SJSA1 (cell line): ENCODE data around the gene PEDS1. TPM values are rescaled to one million over a fixed set of nuclear protein-coding genes. Genes with fewer than 3 reads are reported as not detected.
"Not testable (repeated sequence)": the region's sequence is repeated elsewhere in the genome, so short reads cannot be mapped to it uniquely, and the experiment has no call there.

ENCODE experiments used
- DNase-seq, 2 experiments: peaks; one replicate each; pipeline ENCODE4 v3.0.0-alpha.2; 2015 to 2020; ENCODE audit warnings: low spot score in 2 of 2, low read depth in 1 of 2
- H3K27ac ChIP-seq: fragments of 250-450 bp; sonication (Bioruptor Pico); 2 replicates; pipeline ENCODE4 v1.5.1; 2020; ENCODE audit warnings: mild to moderate bottlenecking, moderate library complexity
- H3K27me3 ChIP-seq: fragments of 250-450 bp; sonication (Bioruptor Pico); replicated peaks from 2 replicates; pipeline ENCODE4 v1.5.1; 2020; ENCODE audit warnings: mild to moderate bottlenecking, moderate library complexity
- H3K36me3 ChIP-seq: fragments of 250-450 bp; sonication (Bioruptor Pico); 2 replicates; pipeline ENCODE4 v1.5.1; 2020; ENCODE audit warnings: mild to moderate bottlenecking
- H3K4me1 ChIP-seq: fragments of 250-450 bp; sonication (Bioruptor Pico); replicated peaks from 2 replicates; pipeline ENCODE4 v1.6.1; 2021; ENCODE audit warnings: mild to moderate bottlenecking
- H3K4me3 ChIP-seq: fragments of 250-450 bp; sonication (Bioruptor Pico); 2 replicates; pipeline ENCODE4 v1.5.1; 2020; ENCODE audit warnings: mild to moderate bottlenecking
- H3K9me3 ChIP-seq: fragments of 250-450 bp; sonication (Bioruptor Pico); replicated peaks from 2 replicates; pipeline ENCODE4 v1.5.1; 2020; ENCODE audit warnings: mild to moderate bottlenecking
- total RNA-seq: library from RNA; depleted of rRNA; stranded (reverse); fragments of >200 nt; shearing (Covaris generic); gene quantifications from 2 replicates; pipeline ENCODE4 v1.2.3, GENCODE V29; 2014; rRNA removed

PEDS1 gene
- total RNA-seq, result 24.8 and 43.5 TPM in 2 replicates

GRCh38 chr20:50153500-50154377 lies at the start of gene PEDS1:
Gene PEDS1, minus strand, starts transcription at chr20:50153723. Its CDS starts 86 bp downstream, at chr20:50153637.
- Histone ChIP-seq H3K9me3 (no peaks in the 10 kb centered on the region), H3K36me3 (peaks cover 39% of the 10 kb centered on the region), H3K4me1 (peaks cover 34% of the 10 kb centered on the region), H3K27me3 (no peaks in the 10 kb centered on the region), H3K4me3 (peak within 1 kb of the TSS; percentile 98), H3K27ac (peak within 1 kb of the TSS; percentile 69)
- peak; percentile 73 to 89 for DNase-seq

GRCh38 chr20:50202677-50203076 lies 49.2 kb upstream of the PEDS1 start:
- Histone ChIP-seq H3K4me3 (no peak overlapping the region), H3K4me1 (no peaks in the 10 kb centered on the region), H3K27me3 (no peaks in the 10 kb centered on the region), H3K9me3 (no peaks in the 10 kb centered on the region), H3K27ac (no peak overlapping the region), H3K36me3 (no peaks in the 10 kb centered on the region)
- DNase-seq, result no peak

GRCh38 chr20:50201710-50202109 lies 48.2 kb upstream of the PEDS1 start:
- H3K36me3 ChIP-seq, H3K27ac ChIP-seq, DNase-seq, H3K27me3 ChIP-seq, H3K4me3 ChIP-seq, H3K9me3 ChIP-seq, H3K4me1 ChIP-seq: not testable (repeated sequence)

GRCh38 chr20:50200482-50201104 lies 47.1 kb upstream of the PEDS1 start:
- no peaks in the 10 kb centered on the region for H3K4me1 ChIP-seq
- H3K4me3 ChIP-seq, result no peak overlapping the region
- no peak overlapping the region for H3K27ac ChIP-seq
- H3K9me3 ChIP-seq, result no peaks in the 10 kb centered on the region
- no peaks in the 10 kb centered on the region for H3K27me3 ChIP-seq
- no peaks in the 10 kb centered on the region; the same call in 1 of the 2 replicates for H3K36me3 ChIP-seq
- DNase-seq, result no peak

GRCh38 chr20:50199703-50200102 lies 46.2 kb upstream of the PEDS1 start:
- no peaks in the 10 kb centered on the region for H3K27me3 ChIP-seq
- H3K9me3 ChIP-seq, result no peaks in the 10 kb centered on the region
- no peaks in the 10 kb centered on the region for H3K4me1 ChIP-seq
- no peak for DNase-seq
- H3K27ac ChIP-seq, result no peak overlapping the region
- peaks cover 8% of the 10 kb centered on the region for H3K36me3 ChIP-seq
- no peak overlapping the region for H3K4me3 ChIP-seq

GRCh38 chr20:50198716-50199115 lies 45.2 kb upstream of the PEDS1 start:
- Histone ChIP-seq H3K4me3 (no peak overlapping the region), H3K27me3 (no peaks in the 10 kb centered on the region), H3K36me3 (peaks cover 18% of the 10 kb centered on the region), H3K27ac (no peak overlapping the region), H3K4me1 (peaks cover 7% of the 10 kb centered on the region), H3K9me3 (no peaks in the 10 kb centered on the region)
- DNase-seq, result no peak

- H3K27me3 ChIP-seq, result no peaks in the 10 kb centered on the region
- peaks cover 12% of the 10 kb centered on the region for H3K4me1 ChIP-seq
- no peak for DNase-seq
- H3K4me3 ChIP-seq, result no peak overlapping the region
- no peak overlapping the region for H3K27ac ChIP-seq
- H3K36me3 ChIP-seq, result peaks cover 23% of the 10 kb centered on the region
- H3K9me3 ChIP-seq, result no peaks in the 10 kb centered on the region
These were observed 44.7 kb upstream of the PEDS1 start for GRCh38 chr20:50198180-50198666.

GRCh38 chr20:50197463-50198179 lies 44.1 kb upstream of the PEDS1 start:
- H3K27ac ChIP-seq, result no peak overlapping the region
- DNase-seq, result no peak
- no peaks in the 10 kb centered on the region for H3K27me3 ChIP-seq
- H3K4me1 ChIP-seq, result peaks cover 15% of the 10 kb centered on the region
- H3K36me3 ChIP-seq, result peaks cover 29% of the 10 kb centered on the region
- H3K4me3 ChIP-seq, result no peak overlapping the region
- H3K9me3 ChIP-seq, result no peaks in the 10 kb centered on the region

GRCh38 chr20:50196896-50197295 lies 43.4 kb upstream of the PEDS1 start:
- H3K4me3 ChIP-seq, result no peak overlapping the region
- peaks cover 15% of the 10 kb centered on the region for H3K4me1 ChIP-seq
- H3K27me3 ChIP-seq, result no peaks in the 10 kb centered on the region
- H3K36me3 ChIP-seq, result peaks cover 30% of the 10 kb centered on the region
- H3K9me3 ChIP-seq, result no peaks in the 10 kb centered on the region
- no peak overlapping the region for H3K27ac ChIP-seq
- DNase-seq, result no peak

GRCh38 chr20:50196248-50196647 lies 42.7 kb upstream of the PEDS1 start:
- H3K4me3 ChIP-seq, result no peak overlapping the region
- H3K27me3 ChIP-seq, result no peaks in the 10 kb centered on the region
- H3K4me1 ChIP-seq, result peaks cover 19% of the 10 kb centered on the region
- peaks cover 36% of the 10 kb centered on the region for H3K36me3 ChIP-seq
- H3K27ac ChIP-seq, result no peak overlapping the region
- peaks cover 3% of the 10 kb centered on the region; the same call in 1 of the 2 replicates for H3K9me3 ChIP-seq
- DNase-seq, result no peak

GRCh38 chr20:50195524-50196120 lies 42.1 kb upstream of the PEDS1 start:
- H3K4me1 ChIP-seq, result peaks cover 19% of the 10 kb centered on the region
- no peaks in the 10 kb centered on the region for H3K27me3 ChIP-seq
- peaks cover 40% of the 10 kb centered on the region for H3K36me3 ChIP-seq
- no peak overlapping the region for H3K4me3 ChIP-seq
- DNase-seq, result no peak
- H3K27ac ChIP-seq, result no peak overlapping the region
- peaks cover 3% of the 10 kb centered on the region; the same call in 1 of the 2 replicates for H3K9me3 ChIP-seq

GRCh38 chr20:50194831-50195523 lies 41.5 kb upstream of the PEDS1 start:
- peaks cover 42% of the 10 kb centered on the region for H3K36me3 ChIP-seq
- no peaks in the 10 kb centered on the region for H3K27me3 ChIP-seq
- no peak for DNase-seq
- H3K27ac ChIP-seq, result no peak overlapping the region
- H3K4me1 ChIP-seq, result peaks cover 22% of the 10 kb centered on the region
- peaks cover 3% of the 10 kb centered on the region; the same call in 1 of the 2 replicates for H3K9me3 ChIP-seq
- H3K4me3 ChIP-seq, result no peak overlapping the region

GRCh38 chr20:50194422-50194830 lies 40.9 kb upstream of the PEDS1 start:
- no peak overlapping the region for H3K4me3 ChIP-seq
- peaks cover 42% of the 10 kb centered on the region for H3K36me3 ChIP-seq
- H3K9me3 ChIP-seq, result peaks cover 3% of the 10 kb centered on the region; the same call in 1 of the 2 replicates
- H3K27ac ChIP-seq, result no peak overlapping the region
- H3K4me1 ChIP-seq, result peaks cover 25% of the 10 kb centered on the region
- no peak for DNase-seq
- H3K27me3 ChIP-seq, result no peaks in the 10 kb centered on the region
